Measurements from ENCODE around the gene EXOC1. TPM values are rescaled to one million over a fixed set of nuclear protein-coding genes. Genes with fewer than 3 reads are reported as not detected.
"Not testable (repeated sequence)": the region's sequence is repeated elsewhere in the genome, so short reads cannot be mapped to it uniquely, and the experiment has no call there.

EXOC1 gene
- total and polyA plus RNA-seq, 9 of the 15 experiments (the other 6 are each of a cell fraction or from before 2014, with no cell fraction given): 16.0 to 45.5 (median 26.2) TPM

- TF ChIP-seq ID3 (CRISPR knock-in tag; IDR thresholded peaks at IDR 0.05); ATF3 (CRISPR knock-in tag; conservative IDR thresholded peaks at IDR 0.05): not testable (repeated sequence)
- TF ChIP-seq ID3 (tag; IDR thresholded peaks at IDR 0.05) (0 out of 2 replicates have a peak, but pooled peaks have one; percentile 24), ZNF316 (IDR thresholded peaks at IDR 0.05) (peak; percentile 51; the same call in 1 of the 2 replicates), ETV1 (tag; conservative IDR thresholded peaks at IDR 0.05; ENCODE audit: low read depth) (peak; percentile 60), TAF9B (IDR thresholded peaks at IDR 0.05; ENCODE audit: partially characterized antibody) (peak; percentile 72), CEBPB (tag; IDR thresholded peaks at IDR 0.05) (peak; percentile 62), RREB1 (CRISPR knock-in tag; IDR thresholded peaks at IDR 0.05) (0 out of 2 replicates have a peak, but pooled peaks have one; percentile 26), SOX6 (IDR thresholded peaks at IDR 0.05) (peak; percentile 62; the same call in 1 of the 2 replicates), TAF7 (tag; IDR thresholded peaks at IDR 0.05) (peak; percentile 65; the same call in 1 of the 2 replicates), CTBP1 (IDR thresholded peaks at IDR 0.05; ENCODE audit: borderline replicate concordance) (peak; percentile 63; the same call in 1 of the 2 replicates), TAF1 (IDR thresholded peaks at IDR 0.05; ENCODE audit: control insufficient read depth, extremely low read depth, insufficient read depth, low read length, severe bottlenecking) (peak; percentile 17), ATF3 (IDR thresholded peaks at IDR 0.05) (peak; percentile 22; the same call in 1 of the 2 replicates), POLR2H (tag; IDR thresholded peaks at IDR 0.05; ENCODE audit: low read depth) (peak; percentile 39; the same call in 1 of the 2 replicates), SUPT5H (IDR thresholded peaks at IDR 0.05) (peak; percentile 82), NFIC (IDR thresholded peaks at IDR 0.05) (0 out of 2 replicates have a peak, but pooled peaks have one; percentile 16), NCOR1 (IDR thresholded peaks at IDR 0.05) (peak; percentile 32; the same call in 1 of the 2 replicates), MAZ (CRISPR knock-in tag; conservative IDR thresholded peaks at IDR 0.05 in 1 of 2, IDR thresholded peaks at IDR 0.05 in 1 of 2) (0 out of 4 replicates have a peak, but pooled peaks of 1 of the 2 experiments have one; percentile 50), C11orf30 (IDR thresholded peaks at IDR 0.05; ENCODE audit: low read depth) (peak; percentile 13; the same call in 1 of the 2 replicates), HDAC2 (IDR thresholded peaks at IDR 0.05) (peak; percentile 42; the same call in 1 of the 2 replicates), PHF8 (IDR thresholded peaks at IDR 0.05; ENCODE audit: borderline replicate concordance, low read length) (peak; percentile 25; the same call in 1 of the 2 replicates)
These were observed 11.8 kb upstream of the EXOC1 start (continued) for GRCh38 chr4:55841373-55842239.

Data from K562 (cell line).